Omental fat pad (tissue), 4 donors: Measurements from ENCODE around the gene MST1. TPM values are rescaled to one million over a fixed set of nuclear protein-coding genes. Genes with fewer than 3 reads are reported as not detected.

Source experiments
- ATAC-seq: fragments of 150-250 bp; one replicate; pipeline ENCODE4 v1.9.1; 2016; ENCODE audit warnings: mild to moderate bottlenecking, moderate library complexity; ENCODE audit not compliant: low FRiP score
- DNase-seq: peaks from one replicate; pipeline ENCODE4 v3.0.0-alpha.2; 2019; ENCODE audit warnings: low spot score
- total RNA-seq, 4 donors: library from RNA; depleted of rRNA; stranded (reverse); fragments of >200 nt; gene quantifications; one replicate each; pipeline ENCODE4 v1.1.0, GENCODE V29; 2016
- TF ChIP-seq, protein P1 (sequence below), 3 donors: fragments of 450-650 bp; IDR thresholded peaks; one replicate each; pipeline ENCODE4 v1.5.1; 2016 to 2017; ENCODE audit warnings: antibody characterized with exemption in 3 of 3, mild to moderate bottlenecking in 3 of 3, moderate library complexity in 2 of 3

Gene MST1
- total RNA-seq, 4 donors from 2014 or later: 3.5 to 94.1 (median 25.0) TPM

DNA sequence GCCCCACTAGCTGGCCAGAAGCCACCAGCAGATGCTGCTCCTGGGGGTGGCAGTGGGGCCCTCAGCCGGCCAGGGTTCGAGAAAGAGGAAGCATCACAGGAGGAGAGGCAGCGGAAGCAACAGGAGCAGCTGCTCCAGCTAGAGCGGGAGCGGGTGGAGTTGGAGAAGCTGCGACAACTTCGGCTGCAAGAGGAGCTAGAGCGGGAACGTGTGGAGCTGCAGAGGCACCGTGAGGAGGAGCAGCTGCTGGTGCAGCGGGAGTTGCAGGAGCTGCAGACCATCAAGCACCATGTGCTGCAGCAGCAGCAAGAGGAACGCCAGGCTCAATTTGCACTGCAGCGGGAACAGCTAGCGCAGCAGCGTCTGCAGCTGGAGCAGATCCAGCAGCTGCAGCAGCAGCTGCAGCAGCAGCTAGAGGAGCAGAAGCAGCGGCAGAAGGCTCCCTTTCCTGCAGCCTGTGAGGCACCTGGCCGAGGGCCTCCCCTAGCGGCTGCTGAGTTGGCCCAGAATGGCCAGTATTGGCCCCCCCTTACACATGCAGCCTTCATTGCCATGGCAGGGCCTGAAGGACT is 32.6 kb downstream of the MST1 start:
- TF ChIP-seq, protein P1, sequence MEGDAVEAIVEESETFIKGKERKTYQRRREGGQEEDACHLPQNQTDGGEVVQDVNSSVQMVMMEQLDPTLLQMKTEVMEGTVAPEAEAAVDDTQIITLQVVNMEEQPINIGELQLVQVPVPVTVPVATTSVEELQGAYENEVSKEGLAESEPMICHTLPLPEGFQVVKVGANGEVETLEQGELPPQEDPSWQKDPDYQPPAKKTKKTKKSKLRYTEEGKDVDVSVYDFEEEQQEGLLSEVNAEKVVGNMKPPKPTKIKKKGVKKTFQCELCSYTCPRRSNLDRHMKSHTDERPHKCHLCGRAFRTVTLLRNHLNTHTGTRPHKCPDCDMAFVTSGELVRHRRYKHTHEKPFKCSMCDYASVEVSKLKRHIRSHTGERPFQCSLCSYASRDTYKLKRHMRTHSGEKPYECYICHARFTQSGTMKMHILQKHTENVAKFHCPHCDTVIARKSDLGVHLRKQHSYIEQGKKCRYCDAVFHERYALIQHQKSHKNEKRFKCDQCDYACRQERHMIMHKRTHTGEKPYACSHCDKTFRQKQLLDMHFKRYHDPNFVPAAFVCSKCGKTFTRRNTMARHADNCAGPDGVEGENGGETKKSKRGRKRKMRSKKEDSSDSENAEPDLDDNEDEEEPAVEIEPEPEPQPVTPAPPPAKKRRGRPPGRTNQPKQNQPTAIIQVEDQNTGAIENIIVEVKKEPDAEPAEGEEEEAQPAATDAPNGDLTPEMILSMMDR (IDR thresholded peaks at IDR 0.05): no peak
- ATAC-seq (no peak), DNase-seq (no peak)

DNA sequence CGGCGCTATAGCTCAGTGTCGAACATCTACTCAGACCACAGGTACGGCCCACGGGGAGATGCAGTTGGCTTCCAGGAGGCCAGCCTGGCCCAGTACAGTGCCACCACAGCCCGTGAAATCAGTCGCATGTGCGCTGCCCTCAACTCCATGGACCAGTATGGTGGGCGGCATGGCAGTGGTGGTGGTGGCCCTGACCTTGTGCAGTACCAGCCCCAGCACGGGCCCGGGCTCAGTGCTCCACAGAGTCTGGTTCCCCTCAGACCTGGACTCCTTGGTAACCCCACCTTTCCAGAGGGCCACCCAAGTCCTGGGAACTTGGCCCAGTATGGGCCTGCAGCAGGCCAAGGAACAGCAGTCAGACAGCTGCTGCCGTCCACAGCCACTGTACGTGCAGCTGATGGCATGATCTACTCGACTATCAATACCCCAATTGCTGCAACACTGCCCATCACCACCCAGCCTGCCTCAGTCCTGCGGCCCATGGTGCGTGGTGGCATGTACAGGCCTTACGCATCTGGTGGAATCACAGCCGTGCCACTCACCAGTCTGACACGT is 33.5 kb downstream of the MST1 start:
- DNase-seq (no peak), ATAC-seq (no peak)
- TF ChIP-seq, protein P1 (IDR thresholded peaks at IDR 0.05): no peak

DNA sequence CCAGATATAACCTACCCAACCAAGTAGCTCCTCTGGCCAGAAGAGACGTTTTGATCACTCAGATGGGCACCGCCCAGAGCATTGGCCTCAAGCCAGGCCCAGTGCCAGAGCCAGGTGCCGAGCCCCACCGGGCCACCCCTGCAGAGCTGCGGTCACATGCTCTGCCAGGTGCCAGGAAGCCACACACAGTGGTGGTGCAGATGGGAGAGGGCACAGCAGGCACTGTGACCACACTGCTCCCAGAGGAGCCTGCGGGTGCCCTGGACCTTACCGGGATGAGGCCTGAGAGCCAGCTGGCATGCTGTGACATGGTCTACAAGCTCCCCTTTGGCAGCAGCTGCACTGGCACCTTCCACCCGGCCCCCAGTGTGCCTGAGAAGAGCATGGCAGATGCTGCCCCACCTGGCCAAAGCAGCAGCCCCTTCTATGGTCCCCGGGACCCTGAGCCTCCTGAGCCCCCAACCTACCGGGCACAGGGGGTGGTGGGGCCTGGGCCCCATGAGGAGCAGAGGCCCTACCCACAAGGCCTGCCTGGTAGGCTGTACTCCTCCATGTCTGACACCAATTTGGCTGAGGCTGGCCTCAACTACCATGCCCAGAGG is 34.2 kb downstream of the MST1 start:
- TF ChIP-seq, protein P1 (IDR thresholded peaks at IDR 0.05): no peak

DNA sequence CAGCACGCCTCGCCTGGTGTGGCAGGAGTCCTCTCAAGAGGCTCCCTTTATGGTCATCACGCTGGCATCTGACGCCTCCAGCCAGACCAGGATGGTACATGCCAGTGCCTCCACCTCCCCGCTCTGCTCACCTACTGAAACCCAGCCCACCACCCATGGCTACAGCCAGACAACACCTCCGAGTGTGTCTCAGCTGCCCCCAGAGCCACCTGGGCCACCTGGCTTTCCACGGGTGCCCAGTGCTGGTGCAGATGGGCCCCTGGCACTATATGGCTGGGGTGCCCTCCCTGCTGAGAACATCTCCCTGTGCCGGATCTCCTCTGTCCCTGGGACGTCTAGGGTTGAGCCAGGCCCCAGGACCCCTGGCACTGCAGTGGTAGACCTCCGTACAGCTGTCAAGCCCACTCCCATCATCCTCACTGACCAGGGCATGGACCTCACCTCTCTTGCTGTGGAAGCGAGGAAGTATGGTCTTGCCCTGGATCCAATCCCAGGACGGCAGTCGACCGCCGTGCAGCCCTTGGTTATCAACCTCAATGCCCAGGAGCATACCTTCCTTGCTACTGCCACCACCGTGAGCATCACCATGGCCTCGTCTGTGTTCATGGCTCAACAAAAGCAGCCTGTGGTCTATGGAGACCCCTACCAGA is 35.0 kb downstream of the MST1 start:
- DNase-seq: no peak
- TF ChIP-seq, protein P1 (IDR thresholded peaks at IDR 0.05): no peak
- ATAC-seq: no peak

More for the DNA sequence above, 34.2 kb downstream of the MST1 start:
- ATAC-seq (no peak), DNase-seq (no peak)

DNA sequence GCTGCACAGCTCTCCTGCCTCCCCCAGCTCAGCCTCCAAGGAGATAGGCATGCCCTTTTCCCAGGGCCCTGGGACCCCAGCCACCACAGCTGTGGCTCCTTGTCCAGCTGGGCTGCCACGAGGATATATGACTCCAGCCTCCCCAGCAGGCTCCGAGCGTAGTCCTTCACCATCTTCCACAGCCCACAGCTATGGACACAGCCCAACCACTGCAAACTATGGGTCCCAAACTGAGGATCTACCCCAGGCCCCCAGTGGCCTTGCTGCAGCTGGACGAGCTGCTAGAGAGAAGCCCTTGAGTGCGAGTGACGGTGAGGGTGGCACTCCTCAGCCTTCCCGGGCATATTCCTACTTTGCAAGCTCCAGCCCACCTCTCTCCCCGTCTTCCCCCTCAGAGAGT is 35.7 kb downstream of the MST1 start:
- no peak for ATAC-seq
- TF ChIP-seq, protein P1 (IDR thresholded peaks at IDR 0.05): no peak
- no peak for DNase-seq

DNA sequence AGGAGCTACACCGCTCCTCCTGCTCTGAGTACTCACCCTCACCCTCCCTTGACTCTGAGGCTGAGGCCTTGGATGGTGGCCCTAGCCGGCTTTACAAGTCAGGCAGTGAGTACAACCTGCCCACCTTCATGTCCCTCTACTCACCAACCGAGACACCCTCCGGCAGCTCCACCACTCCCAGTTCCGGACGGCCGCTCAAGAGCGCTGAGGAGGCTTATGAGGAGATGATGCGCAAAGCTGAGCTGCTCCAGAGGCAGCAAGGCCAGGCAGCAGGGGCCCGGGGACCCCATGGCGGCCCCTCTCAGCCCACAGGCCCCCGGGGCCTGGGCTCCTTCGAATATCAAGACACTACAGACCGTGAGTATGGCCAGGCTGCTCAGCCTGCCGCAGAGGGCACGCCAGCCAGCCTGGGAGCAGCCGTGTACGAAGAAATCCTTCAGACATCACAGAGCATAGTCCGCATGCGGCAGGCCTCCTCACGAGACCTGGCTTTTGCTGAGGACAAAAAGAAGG is 36.3 kb downstream of the MST1 start:
- DNase-seq (no peak), ATAC-seq (no peak)
- TF ChIP-seq, protein P1 (IDR thresholded peaks at IDR 0.05): no peak
